Psoas muscle (tissue), 8 donors: ENCODE measurements around the gene DNMT3A. TPM values are rescaled to one million over a fixed set of nuclear protein-coding genes. Genes with fewer than 3 reads are reported as not detected.

ENCODE experiments used
- ATAC-seq, 4 donors: fragments of 200-7000 bp; cut with Tn5 transposase; one replicate each; pipeline ENCODE4 v1.9.1; 2020; ENCODE audit warnings: moderate library complexity in 3 of 4, mild to moderate bottlenecking in 2 of 4
- DNase-seq, 2 donors: peaks; one replicate each; pipeline ENCODE4 v3.0.0-alpha.2; 2020
- H3K27ac ChIP-seq: fragments of 200-600 bp; one replicate; pipeline ENCODE4 v1.8.0; 2022
- H3K27me3 ChIP-seq, 3 donors: fragments of 200-600 bp in 1 of 3; one replicate each; pipeline versions ENCODE4 v1.6.1 to v1.8.0; 2013 to 2022; ENCODE audit warnings: low read length in 2 of 3, mild to moderate bottlenecking in 2 of 3, moderate library complexity in 1 of 3; ENCODE audit not compliant: insufficient read depth in 3 of 3
- H3K36me3 ChIP-seq, 2 donors: fragments of 200-600 bp in 1 of 2; one replicate each; pipeline versions ENCODE4 v1.6.1 to v1.8.0; 2013 to 2022; ENCODE audit warnings: low read depth in 1 of 2, mild to moderate bottlenecking in 1 of 2, moderate library complexity in 1 of 2; ENCODE audit not compliant: insufficient read depth in 1 of 2
- H3K4me1 ChIP-seq: fragments of 200-600 bp; one replicate; pipeline ENCODE4 v1.8.0; 2022
- H3K4me3 ChIP-seq: fragments of 200-600 bp; one replicate; pipeline ENCODE4 v1.8.0; 2022; ENCODE audit warnings: mild to moderate bottlenecking
- H3K9me3 ChIP-seq: fragments of 200-600 bp; one replicate; pipeline ENCODE4 v1.8.0; 2022
- CTCF ChIP-seq: fragments of 200-600 bp; IDR thresholded peaks from one replicate; pipeline ENCODE4 v1.8.0; 2022; ENCODE audit warnings: antibody characterized with exemption
- WGBS, 3 donors: extraction: QIAGEN DNeasy Blood & Tissue Kit; methylation state at CpG; one replicate each; pipeline versions ENCODE4 v1.1.6 to v1.1.7; 2013; 5-methylcytosine and 5-hydroxymethylcytosine counted together
- intact Hi-C, 2 donors: fragments of 100-400 bp; cut with DNase I; formaldehyde crosslinking; loops; one replicate each; pipeline versions ENCODE4 v1.11.0 to v1.14.2; 2022
- polyA plus RNA-seq, 3 donors: library from polyadenylated mRNA; stranded (reverse); fragments of 200-250 nt; gene quantifications; one replicate each; pipeline ENCODE4 v1.2.3, GENCODE V29; 2013
- total RNA-seq, 4 donors: library from RNA; stranded (reverse); fragmentation: NEBNext Ultra II Directional in 2 of 4; extraction: Animal tissue kit (Norgen Biotek cat#: 25700) in 2 of 4; gene quantifications; one replicate each; pipeline versions ENCODE4 v1.2.1 to v1.2.4, GENCODE V29; 2021 to 2023
- donor health status: healthy with polysubstance abuse.
- donor health status: DM: no; HTN: no; CAD: no; lungs with moderate emphysema.
- donor health status: Bipolar disorder and iron deficiency.
- donor health status: healthy.
- donor health status: DM: yes; HTN: yes; CAD: no.
- donor health status: DM: no; HTN: no; CAD: no.
- donor health status: DM: no; HTN: no; CAD: no.
- donor health status: DM: yes; HTN: yes; CAD: no.

DNMT3A gene
- total and polyA plus RNA-seq, 7 donors: 7.1 to 26.2 (median 20.6) TPM

GRCh38 chr2:25314514-25315315 is 27.0 kb downstream of the DNMT3A start:
- Histone ChIP-seq H3K9me3 (no peaks in the 10 kb centered on the region), H3K4me3 (no peak overlapping the region), H3K27ac (peak overlapping the region; percentile 82), H3K4me1 (peaks cover 68% of the 10 kb centered on the region), H3K36me3 (peaks cover 0 to 14% of the 10 kb centered on the region in 2 donors), H3K27me3 (no peaks in the 10 kb centered on the region)
- peak in 1 of 4 donors; percentile 19 for ATAC-seq
- intact Hi-C loops: no loop called here
- no peak for TF ChIP-seq CTCF
- DNase-seq: peak; percentile 61 to 72
- 28 to 35% (median 28%) methylated on average over 12 to 13 of the region's 13 CpGs for WGBS, 3 donors

- no peak for DNase-seq
- H3K27ac ChIP-seq: peak overlapping the region; percentile 82
- H3K27me3 ChIP-seq: no peaks in the 10 kb centered on the region
- H3K9me3 ChIP-seq: no peaks in the 10 kb centered on the region
- intact Hi-C loops: no loop called here
- H3K36me3 ChIP-seq: peaks cover 0 to 14% of the 10 kb centered on the region in 2 donors
- no peak for TF ChIP-seq CTCF
- H3K4me3 ChIP-seq: no peak overlapping the region
- peaks cover 73% of the 10 kb centered on the region for H3K4me1 ChIP-seq
- ATAC-seq: no peak
- 86 to 87% (median 87%) methylated on average over 21 to 27 of the region's 27 CpGs for WGBS, 3 donors
These were observed 27.8 kb downstream of the DNMT3A start for GRCh38 chr2:25313711-25314513.

GRCh38 chr2:25312958-25313710 is 28.6 kb downstream of the DNMT3A start:
- DNase-seq: no peak
- peaks cover 79% of the 10 kb centered on the region for H3K4me1 ChIP-seq
- peak overlapping the region; percentile 82 for H3K27ac ChIP-seq
- peaks cover 0 to 14% of the 10 kb centered on the region in 2 donors for H3K36me3 ChIP-seq
- intact Hi-C loops: no loop called here
- no peak for ATAC-seq
- no peaks in the 10 kb centered on the region for H3K9me3 ChIP-seq
- no peak for TF ChIP-seq CTCF
- no peaks in the 10 kb centered on the region for H3K27me3 ChIP-seq
- WGBS, 3 donors: 72 to 79% (median 76%) methylated on average over 15 of the region's 15 CpGs
- H3K4me3 ChIP-seq: no peak overlapping the region

DNA sequence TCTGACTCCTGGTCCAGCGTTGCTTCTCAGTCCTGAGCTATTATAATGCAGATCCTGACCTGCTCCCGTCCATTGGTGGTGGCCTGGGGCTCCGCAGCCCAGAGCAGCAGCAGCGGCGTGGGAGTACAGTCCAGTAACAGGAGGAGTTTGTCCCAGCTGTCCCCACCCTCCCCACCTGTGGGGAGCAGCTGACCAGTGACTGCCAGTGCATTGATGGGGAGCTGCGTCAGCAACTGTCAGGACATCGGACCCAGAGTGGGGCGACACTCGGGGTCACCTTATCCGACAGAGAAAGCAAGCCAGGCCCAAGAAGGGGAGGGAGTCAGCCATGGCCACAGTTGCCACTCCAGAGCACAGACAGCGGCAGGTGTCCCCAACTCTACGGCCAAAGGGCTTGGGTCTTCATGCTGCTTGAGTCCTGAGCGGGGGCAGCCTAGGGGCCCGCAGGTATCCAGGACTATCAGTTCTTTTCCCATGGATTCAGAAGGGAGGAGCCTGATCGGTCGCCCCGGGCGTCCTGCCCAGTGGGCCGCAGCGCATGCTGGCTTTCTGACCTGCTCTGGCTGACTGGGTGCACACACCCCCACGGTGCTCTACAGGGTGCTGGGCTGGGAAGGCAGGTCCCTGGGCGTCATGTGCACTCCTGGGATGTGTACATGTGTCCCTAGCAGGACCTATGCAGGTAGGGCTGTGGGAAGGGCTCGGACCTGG is 29.7 kb downstream of the DNMT3A start:
- 23 to 32% (median 31%) methylated on average over 23 of the region's 23 CpGs for WGBS, 3 donors
- H3K27ac ChIP-seq: peak overlapping the region; percentile 82
- H3K4me3 ChIP-seq: no peak overlapping the region
- H3K9me3 ChIP-seq: no peaks in the 10 kb centered on the region
- ATAC-seq: peak; percentile 70 to 84 (median 77)
- peaks cover 0 to 14% of the 10 kb centered on the region in 2 donors for H3K36me3 ChIP-seq
- no peaks in the 10 kb centered on the region for H3K27me3 ChIP-seq
- H3K4me1 ChIP-seq: peaks cover 87% of the 10 kb centered on the region
- peak; percentile 62 to 78 for DNase-seq
- no peak for TF ChIP-seq CTCF
- intact Hi-C loops: no loop called here
